IMR-90 (cell line): ENCODE data around the gene CHST8. TPM values are rescaled to one million over a fixed set of nuclear protein-coding genes. Genes with fewer than 3 reads are reported as not detected.

ENCODE experiments used
- ATAC-seq: fragments of 200-7000 bp; cut with Tn5 transposase; 2 replicates; pipeline ENCODE4 v1.9.1; 2020; ENCODE audit warnings: low read depth, mild to moderate bottlenecking, moderate library complexity
- BruUV-seq: library from RNA; stranded (reverse); fragments of 400-500 nt; replicated peaks from 2 replicates; lab custom pipeline; 2021; lab: Mats Ljungman, UMichigan
- CTCF ChIA-PET: fragments of 300-600 bp; formaldehyde crosslinking; extraction: SDS; loops from one replicate; lab custom pipeline; 2021; ENCODE audit warnings: antibody characterized with exemption; lab: Yijun Ruan, JAX
- POLR2A ChIA-PET: fragments of 300-600 bp; sonication (Branson Sonifier 250); formaldehyde crosslinking; loops from one replicate; lab custom pipeline; 2022; ENCODE audit warnings: antibody characterized with exemption; ENCODE audit not compliant: unreplicated experiment; lab: Charles Lee
- DNase-seq: peaks from one replicate; pipeline ENCODE4 v3.0.0; 2013
- H2AFZ ChIP-seq: replicated peaks from 2 replicates; pipeline ENCODE3; 2013; ENCODE audit warnings: low read length, mild to moderate bottlenecking; ENCODE audit not compliant: poor library complexity
- H2AK5ac ChIP-seq: 2 replicates; pipeline ENCODE4 v1.6.1; 2013; ENCODE audit warnings: low read depth, low read length, inconsistent platforms
- H2AK9ac ChIP-seq: replicated peaks from 2 replicates; pipeline ENCODE3; 2013; ENCODE audit warnings: mild to moderate bottlenecking, low read depth, low read length, moderate library complexity; ENCODE audit not compliant: poor library complexity
- H2BK120ac ChIP-seq: 2 replicates; pipeline ENCODE4 v1.6.1; 2013; ENCODE audit warnings: low read depth, low read length, inconsistent platforms
- H2BK15ac ChIP-seq: 3 replicates; pipeline ENCODE4 v1.6.1; 2013; ENCODE audit warnings: low read depth, low read length, inconsistent platforms
- H2BK20ac ChIP-seq: 2 replicates; pipeline ENCODE4 v1.6.1; 2013; ENCODE audit warnings: low read depth, mild to moderate bottlenecking, inconsistent platforms, low read length, moderate library complexity
- H2BK5ac ChIP-seq: 2 replicates; pipeline ENCODE4 v1.6.1; 2013; ENCODE audit warnings: mild to moderate bottlenecking, low read depth, low read length, inconsistent platforms; ENCODE audit not compliant: poor library complexity, severe bottlenecking
- H3K14ac ChIP-seq: replicated peaks from 2 replicates; pipeline ENCODE4 v1.6.1; 2013; ENCODE audit warnings: low read depth, low read length, inconsistent platforms
- H3K18ac ChIP-seq: 2 replicates; pipeline ENCODE4 v1.6.1; 2013; ENCODE audit warnings: low read depth, low read length, control low read depth
- H3K23ac ChIP-seq: 2 replicates; pipeline ENCODE4 v1.6.1; 2013; ENCODE audit warnings: low read depth, low read length, inconsistent platforms
- H3K27ac ChIP-seq: 2 replicates; pipeline ENCODE4 v1.5.1; 2013; ENCODE audit warnings: mild to moderate bottlenecking, control low read depth, low read length; ENCODE audit not compliant: insufficient read depth
- H3K27me3 ChIP-seq: 2 replicates; pipeline ENCODE4 v1.6.1; 2013; ENCODE audit warnings: low read length; ENCODE audit not compliant: control insufficient read depth, insufficient read depth
- H3K36me3 ChIP-seq: 2 replicates; pipeline ENCODE4 v1.6.1; 2013; ENCODE audit warnings: low read length, mixed read lengths; ENCODE audit not compliant: control insufficient read depth, insufficient read depth
- H3K4ac ChIP-seq: 2 replicates; pipeline ENCODE4 v1.6.1; 2013; ENCODE audit warnings: low read depth, low read length, inconsistent platforms
- H3K4me1 ChIP-seq: 2 replicates; pipeline ENCODE4 v1.6.1; 2013; ENCODE audit warnings: low read length, mixed read lengths; ENCODE audit not compliant: control insufficient read depth, insufficient read depth
- H3K4me2 ChIP-seq: 2 replicates; pipeline ENCODE4 v1.6.1; 2013; ENCODE audit warnings: low read depth, mild to moderate bottlenecking, control low read depth, low read length, moderate library complexity
- H3K4me3 ChIP-seq: 2 replicates; pipeline ENCODE4 v1.5.1; 2013; ENCODE audit warnings: low read depth, mild to moderate bottlenecking, control low read depth, low read length, moderate library complexity; ENCODE audit not compliant: insufficient read depth
- H3K56ac ChIP-seq: 2 replicates; pipeline ENCODE4 v1.6.1; 2013; ENCODE audit warnings: low read length, inconsistent platforms; ENCODE audit not compliant: insufficient read depth; ENCODE audit errors: extremely low read depth
- H3K79me1 ChIP-seq, 2 experiments: 2 replicates each; pipeline ENCODE4 v1.6.1; 2013; ENCODE audit warnings: low read length in 2 of 2, inconsistent platforms in 1 of 2, low read depth in 1 of 2
- H3K9ac ChIP-seq: 2 replicates; pipeline ENCODE4 v1.6.1; 2013; ENCODE audit warnings: low read depth, low read length, control low read depth
- H3K9me1 ChIP-seq: 2 replicates; pipeline ENCODE4 v1.6.1; 2013; ENCODE audit warnings: low read length, inconsistent platforms; ENCODE audit not compliant: insufficient read depth
- H3K9me3 ChIP-seq: 2 replicates; pipeline ENCODE4 v1.6.1; 2013; ENCODE audit warnings: low read length; ENCODE audit not compliant: control insufficient read depth, insufficient read depth
- H4K20me1 ChIP-seq: 2 replicates; pipeline ENCODE4 v1.6.1; 2013; ENCODE audit warnings: low read length, inconsistent platforms; ENCODE audit not compliant: insufficient read depth
- H4K5ac ChIP-seq: 2 replicates; pipeline ENCODE4 v1.6.1; 2013; ENCODE audit warnings: mild to moderate bottlenecking, low read depth, low read length, control low read depth
- H4K8ac ChIP-seq, 2 experiments: 2 replicates each; pipeline ENCODE4 v1.6.1; 2013; ENCODE audit warnings: low read depth in 2 of 2, low read length in 2 of 2, control low read depth in 1 of 2, inconsistent platforms in 1 of 2
- H4K91ac ChIP-seq: 2 replicates; pipeline ENCODE4 v1.6.1; 2013; ENCODE audit warnings: low read depth, low read length, inconsistent platforms; ENCODE audit not compliant: insufficient read depth
- BHLHE40 ChIP-seq: fragments of 150-350 bp; IDR thresholded peaks from 2 replicates; pipeline ENCODE4 v1.6.1; 2016; ENCODE audit warnings: mild to moderate bottlenecking, low read depth, low read length
- CEBPB ChIP-seq: IDR thresholded peaks from 2 replicates; pipeline ENCODE4 v1.6.1; 2012; ENCODE audit warnings: low read depth, low read length, improper control_type of control experiment
- CHD1 ChIP-seq: IDR thresholded peaks from 2 replicates; pipeline ENCODE4 v1.6.1; 2012; ENCODE audit warnings: low read depth, low read length, improper control_type of control experiment
- CTCF ChIP-seq: conservative IDR thresholded peaks from 2 replicates; pipeline ENCODE4 v1.5.1; 2012; ENCODE audit warnings: mild to moderate bottlenecking, low read depth, low read length, improper control_type of control experiment
- FOS ChIP-seq: fragments of 150-350 bp; IDR thresholded peaks from 2 replicates; pipeline ENCODE4 v1.6.1; 2016; ENCODE audit warnings: low read depth, low read length
- MAFK ChIP-seq: IDR thresholded peaks from 2 replicates; pipeline ENCODE4 v1.6.1; 2012; ENCODE audit warnings: low read depth, low read length, improper control_type of control experiment
- MAZ ChIP-seq: IDR thresholded peaks from 2 replicates; pipeline ENCODE4 v1.6.1; 2012; ENCODE audit warnings: low read depth, mild to moderate bottlenecking, low read length, improper control_type of control experiment, moderate library complexity, borderline replicate concordance
- MXI1 ChIP-seq: IDR thresholded peaks from 2 replicates; pipeline ENCODE4 v1.6.1; 2012; ENCODE audit warnings: low read depth, mild to moderate bottlenecking, low read length, moderate library complexity, borderline replicate concordance
- POLR2A ChIP-seq: IDR thresholded peaks from 2 replicates; pipeline ENCODE4 v1.6.1; 2012; ENCODE audit warnings: mild to moderate bottlenecking, low read depth, low read length
- RAD21 ChIP-seq: IDR thresholded peaks from 2 replicates; pipeline ENCODE4 v1.6.1; 2012; ENCODE audit warnings: low read length, improper control_type of control experiment
- RFX5 ChIP-seq: IDR thresholded peaks from 2 replicates; pipeline ENCODE4 v1.8.0; 2012; ENCODE audit warnings: low read depth, mild to moderate bottlenecking, low read length, moderate library complexity
- SMC3 ChIP-seq: fragments of 150-350 bp; IDR thresholded peaks from 2 replicates; pipeline ENCODE4 v1.6.1; 2016; ENCODE audit warnings: low read depth, mild to moderate bottlenecking, antibody characterized with exemption, low read length, moderate library complexity
- USF2 ChIP-seq: fragments of 150-350 bp; IDR thresholded peaks from 2 replicates; pipeline ENCODE4 v1.6.1; 2017; ENCODE audit warnings: mild to moderate bottlenecking, antibody characterized with exemption, low read length, low read depth
- WGBS, 2 experiments: methylation state at CpG; one replicate each; pipeline versions ENCODE4 v1.1.5 to v1.1.7; 2013; ENCODE audit warnings: missing lambda C conversion rate in 2 of 2; ENCODE audit not compliant: insufficient read length in 1 of 2; ENCODE audit errors: extremely low coverage in 2 of 2; 5-methylcytosine and 5-hydroxymethylcytosine counted together
- dilution Hi-C: fragments of 300-500 bp; cut with HindIII; formaldehyde crosslinking; loops from one replicate; pipeline ENCODE4 v1.14.3; 2018; ENCODE audit warnings: low sequenced_read_pairs; ENCODE audit not compliant: unreplicated experiment
- in situ Hi-C: fragments of 300-500 bp; cut with MboI; formaldehyde crosslinking; loops from 3 replicates; pipeline ENCODE4 v1.14.3; 2019; ENCODE audit warnings: low sequenced_read_pairs, inconsistent platforms, mixed read lengths
- intact Hi-C: fragments of 100-400 bp; cut with micrococcal nuclease; formaldehyde crosslinking; loops from 2 replicates; pipeline ENCODE4 v1.10.0; 2022
- polyA plus RNA-seq, 3 experiments: library from polyadenylated mRNA; depleted of rRNA; stranded (reverse); fragments of >200 nt; gene quantifications; 2 replicates each; pipeline ENCODE4 v1.2.3, GENCODE V29; 2012; ENCODE audit warnings: low replicate concordance in 1 of 3
- total RNA-seq: library from RNA; depleted of rRNA; stranded (reverse); fragments of >200 nt; gene quantifications from 2 replicates; pipeline ENCODE4 v1.2.3, GENCODE V29; 2012

Gene CHST8
- total and polyA plus RNA-seq, 2 of the 4 experiments (the other 2 are of a cell fraction) = not detected

- Histone ChIP-seq H3K27ac (no peak overlapping the region), H3K36me3 (no peaks in the 10 kb centered on the region), H3K18ac (no peak overlapping the region), H4K8ac (no peak overlapping the region), H3K9me3 (no peaks in the 10 kb centered on the region), H2AK5ac (no peak overlapping the region), H3K23ac (no peak overlapping the region), H2AFZ (no peak overlapping the region), H4K91ac (no peak overlapping the region), H3K79me1 (no peaks in the 10 kb centered on the region), H3K4me2 (no peak overlapping the region), H3K4me1 (no peaks in the 10 kb centered on the region), H4K20me1 (no peaks in the 10 kb centered on the region), H3K9me1 (no peaks in the 10 kb centered on the region), H4K5ac (no peak overlapping the region), H2BK20ac (no peak overlapping the region), H2AK9ac (peak overlapping the region; percentile 61), H3K4ac (no peak overlapping the region), H2BK5ac (no peak overlapping the region), H3K4me3 (no peak overlapping the region), H3K14ac (no peak overlapping the region), H3K56ac (no peak overlapping the region), H2BK15ac (no peak overlapping the region), H3K9ac (no peak overlapping the region), H2BK120ac (no peak overlapping the region), H3K27me3 (no peaks in the 10 kb centered on the region)
- POLR2A ChIA-PET = no interaction called here
- WGBS, 2 experiments = 63% methylated on average over 3 of the region's 5 CpGs; no CpG with 5 or more reads in 1 of the 2 experiments
- TF ChIP-seq BHLHE40 = no peak
- TF ChIP-seq CEBPB = no peak
- no peak for TF ChIP-seq POLR2A
- no peak for TF ChIP-seq SMC3
- TF ChIP-seq CHD1 = no peak
- TF ChIP-seq USF2 = no peak
- no peak for TF ChIP-seq MAZ
- no peak for TF ChIP-seq FOS
- TF ChIP-seq CTCF = no peak
- no peak for TF ChIP-seq RFX5
- TF ChIP-seq MXI1 = no peak
- TF ChIP-seq MAFK = no peak
- no peak for TF ChIP-seq RAD21
- intact Hi-C loops = no loop called here
- in situ Hi-C loops = no loop called here
- DNase-seq (no peak), ATAC-seq (no peak)
- CTCF ChIA-PET = no interaction called here
- dilution Hi-C loops = no loop called here
- no TSS peak for BruUV-seq
Observed at GRCh38 chr19:33677745-33678426, 56.1 kb downstream of the CHST8 start.
